LNCAP (cell line): ENCODE measurements around the gene HOXB4.

Source experiments
- CTCF ChIP-seq: fragments of 450-650 bp; IDR thresholded peaks from 2 replicates; pipeline ENCODE4 v1.5.1; 2017; ENCODE audit warnings: mild to moderate bottlenecking

HOXB4 gene

DNA sequence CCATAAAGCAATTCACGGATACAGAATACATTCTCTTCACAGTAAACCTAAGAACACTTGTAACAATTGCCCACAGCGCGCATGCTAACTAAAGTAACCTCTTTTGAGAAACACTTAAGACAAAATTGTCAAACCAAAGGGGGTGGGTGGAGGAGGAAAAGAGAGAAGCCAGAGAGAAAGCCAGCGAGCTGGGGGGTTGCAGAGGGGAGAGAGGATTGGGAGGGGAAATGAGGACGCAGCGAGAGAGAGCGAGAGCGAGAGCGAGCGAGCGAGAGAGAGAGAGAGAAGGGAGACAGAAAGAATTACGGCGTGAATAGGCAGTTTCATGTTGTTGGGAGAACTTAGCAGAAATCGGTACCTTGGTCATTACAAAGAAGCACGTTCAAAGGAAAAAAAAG is 34.3 kb upstream of the HOXB4 start:
- TF ChIP-seq CTCF = no peak

DNA sequence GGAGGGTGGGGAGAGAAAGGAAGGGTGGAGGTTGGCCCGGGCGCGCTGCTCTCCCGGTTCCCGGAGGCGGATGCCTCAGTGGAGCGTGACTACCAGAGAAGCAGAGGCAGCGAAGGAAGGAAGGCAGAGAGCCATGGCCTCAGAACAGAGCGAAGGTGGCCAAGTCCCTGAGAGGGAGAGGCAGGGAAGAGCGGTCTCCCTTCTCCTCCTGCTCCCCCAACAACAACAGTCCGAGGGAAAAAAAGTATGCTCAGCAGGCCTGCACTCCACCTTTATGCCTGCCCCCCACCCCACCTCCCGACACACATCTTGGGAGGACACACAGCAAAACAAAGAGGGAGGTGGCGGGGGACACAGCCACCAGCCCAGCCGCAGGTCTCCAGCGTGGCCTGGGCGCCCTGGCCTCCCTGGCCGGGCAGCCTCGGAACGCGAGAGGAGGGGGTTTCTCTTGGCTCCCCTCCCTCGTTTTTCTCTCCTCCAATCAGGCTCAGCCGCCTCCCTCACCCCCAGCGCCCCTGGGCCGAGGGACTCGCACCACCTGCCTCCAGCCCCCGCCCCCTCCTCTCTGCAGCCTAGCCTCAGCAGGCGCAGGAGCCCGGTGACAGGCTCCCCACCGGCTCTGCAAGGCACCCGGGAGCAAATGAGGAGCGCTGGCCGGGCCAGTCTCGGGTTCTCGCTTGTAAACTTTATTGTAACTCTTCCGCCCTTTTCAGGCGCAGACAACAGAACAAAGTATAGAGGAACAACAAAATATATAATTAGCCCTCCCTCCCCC is 33.7 kb upstream of the HOXB4 start:
- TF ChIP-seq CTCF = no peak

- TF ChIP-seq CTCF = no peak
Measured at GRCh38 chr17:48611213-48611612, 33.1 kb upstream of the HOXB4 start.

- no peak for TF ChIP-seq CTCF
Measured at GRCh38 chr17:48610282-48611211, 32.4 kb upstream of the HOXB4 start, which contains the start of gene HOXB7. Gene HOXB7 (minus strand): TSS chr17:48611017. CDS start chr17:48610918, 99 bp downstream.

DNA sequence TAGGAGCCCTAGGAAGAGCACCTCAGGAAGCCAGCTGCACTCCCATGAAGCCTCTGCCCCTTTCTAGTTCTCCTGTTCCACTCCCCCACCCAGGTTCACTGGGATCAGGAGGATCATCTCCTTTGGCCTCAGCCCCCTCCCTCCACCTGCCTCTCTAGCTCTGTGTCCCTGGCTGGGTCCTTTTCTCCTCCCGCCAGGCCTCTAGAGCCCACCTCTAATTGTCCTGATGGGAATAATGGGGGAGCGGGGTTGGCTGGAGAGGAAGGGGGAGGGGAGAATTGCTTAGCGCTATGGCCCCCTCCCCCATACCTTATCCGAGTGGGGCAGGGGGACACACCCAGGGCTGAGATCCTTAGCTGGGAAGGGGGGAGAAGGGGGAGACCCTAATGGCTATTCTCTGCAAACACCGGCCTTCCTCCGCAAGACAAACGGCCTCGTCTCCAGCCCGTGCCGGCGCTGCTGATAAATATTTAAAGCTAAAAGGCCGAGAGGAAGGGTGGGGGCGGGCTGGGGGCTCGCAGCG is 31.7 kb upstream of the HOXB4 start:
- no peak for TF ChIP-seq CTCF

GRCh38 chr17:48609033-48609432 is 30.9 kb upstream of the HOXB4 start:
- no peak for TF ChIP-seq CTCF

DNA sequence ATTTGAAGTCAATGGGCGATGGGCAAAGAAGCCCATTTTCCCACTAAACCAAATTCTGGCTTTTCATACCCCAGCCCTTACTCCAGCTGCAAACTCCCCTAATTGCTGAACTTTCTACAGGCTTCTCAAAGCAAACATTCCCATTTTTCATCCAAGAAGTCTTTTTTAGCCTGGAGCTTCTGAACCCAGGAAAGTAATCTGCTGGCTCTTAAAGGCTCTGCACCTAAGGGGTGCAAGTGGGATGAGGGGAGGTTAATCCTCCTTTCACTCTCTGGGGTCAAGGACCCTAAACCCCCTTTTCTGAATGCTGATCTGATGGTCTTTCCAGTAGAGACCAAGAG is 30.3 kb upstream of the HOXB4 start:
- no peak for TF ChIP-seq CTCF
